Esophagus muscularis mucosa (tissue), 4 donors: ENCODE measurements around the gene MYL11.

Experiments
- EP300 ChIP-seq: sonication (generic); formaldehyde crosslinking; IDR thresholded peaks from one replicate; pipeline ENCODE4 v1.6.1; 2017; ENCODE audit warnings: antibody characterized with exemption
- POLR2A ChIP-seq: fragments of 450-650 bp; IDR thresholded peaks from one replicate; pipeline ENCODE4 v1.6.1; 2017; ENCODE audit warnings: antibody characterized with exemption, moderate library complexity, mild to moderate bottlenecking, low read depth
- POLR2AphosphoS5 ChIP-seq, 2 donors: sonication (generic); formaldehyde crosslinking; IDR thresholded peaks; one replicate each; pipeline ENCODE4 v1.6.1; 2017; ENCODE audit warnings: antibody characterized with exemption in 2 of 2
- TF ChIP-seq, protein P1 (sequence below), 3 experiments: fragments of 200-600 bp in 2 of 3; fragments of 450-650 bp in 1 of 3; sonication (generic) in 2 of 3; IDR thresholded peaks; one replicate each; pipeline ENCODE4 v1.5.1; 2017 to 2019; ENCODE audit warnings: antibody characterized with exemption in 3 of 3, mild to moderate bottlenecking in 2 of 3, moderate library complexity in 1 of 3

DNA sequence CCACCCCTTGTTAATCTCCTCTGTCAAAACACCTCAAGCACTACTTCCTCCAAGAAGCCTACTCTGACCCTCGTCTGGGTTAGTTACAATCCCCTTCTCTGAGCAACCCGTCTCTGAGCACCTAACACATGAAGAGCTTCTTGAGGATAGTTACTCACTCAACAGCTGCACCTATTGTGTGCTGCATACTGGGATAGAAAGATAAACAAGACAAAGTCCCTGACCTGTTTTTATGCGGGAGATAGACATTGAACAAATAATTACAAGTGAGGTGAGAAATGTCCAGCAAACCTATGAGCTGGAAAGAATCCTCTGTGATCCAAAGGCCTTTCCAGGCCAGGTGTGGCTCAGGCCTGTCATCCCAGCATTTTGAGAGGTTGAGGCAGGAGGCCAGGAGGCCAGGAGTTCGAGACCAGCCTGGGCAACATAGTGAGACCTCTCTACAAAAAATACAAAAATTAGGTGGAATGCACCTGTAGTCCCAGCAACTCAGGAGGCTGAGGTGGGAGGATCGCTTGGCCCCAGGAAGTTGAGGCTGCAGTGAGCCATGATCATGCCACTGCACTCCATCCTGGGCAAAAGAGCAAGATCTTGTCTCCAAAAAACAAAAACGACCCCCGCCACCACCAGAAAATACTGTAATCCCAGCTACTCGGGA is 27.3 kb downstream of the MYL11 start:
- TF ChIP-seq POLR2A (no peak), EP300 (no peak), POLR2AphosphoS5 (IDR thresholded peaks at IDR 0.05) (no peak)
- TF ChIP-seq, protein P1, sequence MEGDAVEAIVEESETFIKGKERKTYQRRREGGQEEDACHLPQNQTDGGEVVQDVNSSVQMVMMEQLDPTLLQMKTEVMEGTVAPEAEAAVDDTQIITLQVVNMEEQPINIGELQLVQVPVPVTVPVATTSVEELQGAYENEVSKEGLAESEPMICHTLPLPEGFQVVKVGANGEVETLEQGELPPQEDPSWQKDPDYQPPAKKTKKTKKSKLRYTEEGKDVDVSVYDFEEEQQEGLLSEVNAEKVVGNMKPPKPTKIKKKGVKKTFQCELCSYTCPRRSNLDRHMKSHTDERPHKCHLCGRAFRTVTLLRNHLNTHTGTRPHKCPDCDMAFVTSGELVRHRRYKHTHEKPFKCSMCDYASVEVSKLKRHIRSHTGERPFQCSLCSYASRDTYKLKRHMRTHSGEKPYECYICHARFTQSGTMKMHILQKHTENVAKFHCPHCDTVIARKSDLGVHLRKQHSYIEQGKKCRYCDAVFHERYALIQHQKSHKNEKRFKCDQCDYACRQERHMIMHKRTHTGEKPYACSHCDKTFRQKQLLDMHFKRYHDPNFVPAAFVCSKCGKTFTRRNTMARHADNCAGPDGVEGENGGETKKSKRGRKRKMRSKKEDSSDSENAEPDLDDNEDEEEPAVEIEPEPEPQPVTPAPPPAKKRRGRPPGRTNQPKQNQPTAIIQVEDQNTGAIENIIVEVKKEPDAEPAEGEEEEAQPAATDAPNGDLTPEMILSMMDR (IDR thresholded peaks at IDR 0.05), result no peak
